WTC11 (cell line): ENCODE measurements around the gene SMYD3. TPM values are rescaled to one million over a fixed set of nuclear protein-coding genes. Genes with fewer than 3 reads are reported as not detected.

Experiments used
- ATAC-seq: fragments of 200-7000 bp; cut with Tn5 transposase; 2 replicates; pipeline ENCODE4 v1.10.0; 2021; ENCODE audit warnings: mild to moderate bottlenecking, moderate library complexity
- CTCF ChIA-PET: fragments of 300-600 bp; sonication (Branson Sonifier 250); formaldehyde crosslinking; loops from one replicate; lab custom pipeline; 2021; ENCODE audit warnings: antibody characterized with exemption; lab: Charles Lee
- POLR2A ChIA-PET: fragments of 350-600 bp; sonication (Branson Sonifier 250); formaldehyde crosslinking; loops from one replicate; lab custom pipeline; 2021; ENCODE audit warnings: antibody characterized with exemption; lab: Charles Lee
- DNase-seq: peaks from one replicate; pipeline ENCODE4 v3.0.0; 2021; ENCODE audit warnings: low spot score
- H3K27ac Mint-ChIP-seq: 2 replicates; pipeline ENCODE4 v1.8.0; 2021; ENCODE audit warnings: mixed read lengths
- H3K27me3 Mint-ChIP-seq: 2 replicates; pipeline ENCODE4 v1.8.0; 2021; ENCODE audit warnings: low read depth, mild to moderate bottlenecking, moderate library complexity, mixed read lengths
- H3K36me3 Mint-ChIP-seq: 2 replicates; pipeline ENCODE4 v1.8.0; 2021; ENCODE audit warnings: mixed read lengths
- H3K4me1 Mint-ChIP-seq: 2 replicates; pipeline ENCODE4 v1.8.0; 2022; ENCODE audit warnings: mixed read lengths
- H3K4me3 Mint-ChIP-seq: 2 replicates; pipeline ENCODE4 v1.8.0; 2021; ENCODE audit warnings: mild to moderate bottlenecking, moderate library complexity, mixed read lengths
- H3K9me3 Mint-ChIP-seq: 2 replicates; pipeline ENCODE4 v1.8.0; 2021; ENCODE audit warnings: mixed read lengths
- AR ChIP-seq: fragments of 250-450 bp; sonication (Bioruptor Pico); IDR thresholded peaks from 2 replicates; pipeline ENCODE4 v1.9.0; 2021; ENCODE audit warnings: mild to moderate bottlenecking
- ATF3 ChIP-seq: sonication (generic); formaldehyde crosslinking; conservative IDR thresholded peaks from 2 replicates; pipeline ENCODE4 v1.8.1; 2022; ENCODE audit warnings: mild to moderate bottlenecking, missing genetic modification reagents
- CBFB ChIP-seq: sonication (generic); formaldehyde crosslinking; IDR thresholded peaks from 2 replicates; pipeline ENCODE4 v1.8.1; 2022; ENCODE audit warnings: mild to moderate bottlenecking, low read depth, missing genetic modification reagents
- CDX4 ChIP-seq: fragments of 250-450 bp; sonication (Bioruptor Pico); IDR thresholded peaks from 2 replicates; pipeline ENCODE4 v1.9.0; 2021; ENCODE audit warnings: moderate library complexity, mild to moderate bottlenecking, inconsistent platforms, borderline replicate concordance
- ELF4 ChIP-seq: sonication (generic); formaldehyde crosslinking; IDR thresholded peaks from 2 replicates; pipeline ENCODE4 v1.8.1; 2022; ENCODE audit warnings: low read depth, mild to moderate bottlenecking, moderate library complexity, missing genetic modification reagents
- ETV6 ChIP-seq: sonication (generic); formaldehyde crosslinking; IDR thresholded peaks from 2 replicates; pipeline ENCODE4 v1.8.1; 2022; ENCODE audit warnings: mild to moderate bottlenecking, missing genetic modification reagents
- GTF2I ChIP-seq: fragments of 250-450 bp; sonication (Bioruptor Pico); conservative IDR thresholded peaks from 2 replicates; pipeline ENCODE4 v1.4.0; 2021; ENCODE audit warnings: mild to moderate bottlenecking
- HMGA2 ChIP-seq: fragments of 250-450 bp; sonication (Bioruptor Pico); IDR thresholded peaks from 2 replicates; pipeline ENCODE4 v1.4.0; 2021; ENCODE audit warnings: mild to moderate bottlenecking, moderate library complexity
- HMGXB4 ChIP-seq: sonication (generic); formaldehyde crosslinking; IDR thresholded peaks from 2 replicates; pipeline ENCODE4 v1.8.1; 2023; ENCODE audit warnings: mild to moderate bottlenecking, moderate library complexity, missing genetic modification reagents
- NFATC4 ChIP-seq: fragments of 250-450 bp; sonication (Bioruptor Pico); IDR thresholded peaks from 2 replicates; pipeline ENCODE4 v1.9.0; 2021; ENCODE audit warnings: mild to moderate bottlenecking
- NFYB ChIP-seq: sonication (generic); formaldehyde crosslinking; conservative IDR thresholded peaks from 2 replicates; pipeline ENCODE4 v1.8.0; 2022; ENCODE audit warnings: low read depth, missing genetic modification reagents
- OVOL2 ChIP-seq: fragments of 250-450 bp; sonication (Bioruptor Pico); IDR thresholded peaks from 2 replicates; pipeline ENCODE4 v1.9.0; 2021; ENCODE audit warnings: mild to moderate bottlenecking, borderline replicate concordance
- SMAD3 ChIP-seq: sonication (generic); formaldehyde crosslinking; IDR thresholded peaks from 2 replicates; pipeline ENCODE4 v1.8.0; 2022; ENCODE audit warnings: missing genetic modification reagents, mild to moderate bottlenecking, borderline replicate concordance
- SMAD4 ChIP-seq: sonication (generic); formaldehyde crosslinking; IDR thresholded peaks from 2 replicates; pipeline ENCODE4 v1.8.0; 2022; ENCODE audit warnings: mild to moderate bottlenecking, missing genetic modification reagents
- SOX15 ChIP-seq: fragments of 250-450 bp; sonication (Bioruptor Pico); IDR thresholded peaks from 2 replicates; pipeline ENCODE4 v1.9.0; 2021; ENCODE audit warnings: mild to moderate bottlenecking
- TCF7 ChIP-seq: sonication (generic); formaldehyde crosslinking; IDR thresholded peaks from 2 replicates; pipeline ENCODE4 v1.8.0; 2022; ENCODE audit warnings: mild to moderate bottlenecking, low read depth, missing genetic modification reagents, moderate library complexity
- TEAD1 ChIP-seq: sonication (generic); formaldehyde crosslinking; IDR thresholded peaks from 2 replicates; pipeline ENCODE4 v1.8.0; 2022; ENCODE audit warnings: mild to moderate bottlenecking, missing genetic modification reagents
- TP53 ChIP-seq: sonication (generic); formaldehyde crosslinking; IDR thresholded peaks from 2 replicates; pipeline ENCODE4 v1.8.1; 2023; ENCODE audit warnings: mild to moderate bottlenecking, missing genetic modification reagents
- USF1 ChIP-seq: sonication (generic); formaldehyde crosslinking; IDR thresholded peaks from 2 replicates; pipeline ENCODE4 v1.8.0; 2022; ENCODE audit warnings: mild to moderate bottlenecking, missing genetic modification reagents
- ZBTB21 ChIP-seq: sonication (generic); formaldehyde crosslinking; IDR thresholded peaks from 2 replicates; pipeline ENCODE4 v1.8.1; 2023; ENCODE audit warnings: mild to moderate bottlenecking, missing genetic modification reagents, borderline replicate concordance
- ZNF121 ChIP-seq: sonication (generic); formaldehyde crosslinking; IDR thresholded peaks from 2 replicates; pipeline ENCODE4 v1.8.0; 2023; ENCODE audit warnings: missing genetic modification reagents
- ZNF281 ChIP-seq: sonication (generic); formaldehyde crosslinking; IDR thresholded peaks from 2 replicates; pipeline ENCODE4 v1.8.0; 2023; ENCODE audit warnings: mild to moderate bottlenecking, missing genetic modification reagents
- ZNF416 ChIP-seq: fragments of 250-450 bp; sonication (Bioruptor Pico); IDR thresholded peaks from 2 replicates; pipeline ENCODE4 v1.9.0; 2021; ENCODE audit warnings: mild to moderate bottlenecking, inconsistent platforms
- ZNF423 ChIP-seq: fragments of 250-450 bp; sonication (Bioruptor Pico); IDR thresholded peaks from 2 replicates; pipeline ENCODE4 v2.1.2; 2022; ENCODE audit warnings: mild to moderate bottlenecking, moderate library complexity
- ZNF671 ChIP-seq: fragments of 250-450 bp; sonication (Bioruptor Pico); IDR thresholded peaks from 2 replicates; pipeline ENCODE4 v1.8.0; 2021; ENCODE audit warnings: mild to moderate bottlenecking
- total RNA-seq: library from RNA; stranded (reverse); gene quantifications from 3 replicates; pipeline ENCODE4 v1.2.3, GENCODE V29; 2021

The SMYD3 gene
- total RNA-seq, 1 experiment from 2014 or later = 21.4 TPM

GRCh38 chr1:246482805-246483568 lies 24.1 kb downstream of the SMYD3 start:
- DNase-seq (no peak), ATAC-seq (no peak)
- H3K9me3 Mint-ChIP-seq = no peaks in the 10 kb centered on the region
- no peak overlapping the region for H3K27ac Mint-ChIP-seq
- ChIA-PET POLR2A (no interaction called here), CTCF (no interaction called here)
- TF ChIP-seq AR = no peak
- TF ChIP-seq NFATC4 (CRISPR knock-in tag) = no peak
- TF ChIP-seq ELF4 (CRISPR knock-in tag) = no peak
- no peak for TF ChIP-seq GTF2I (CRISPR knock-in tag)
- TF ChIP-seq USF1 (CRISPR knock-in tag) = no peak
- no peak for TF ChIP-seq ZNF423
- TF ChIP-seq ZNF671 (CRISPR knock-in tag) = no peak
- TF ChIP-seq TCF7 (CRISPR knock-in tag) = no peak
- no peak for TF ChIP-seq HMGA2 (CRISPR knock-in tag)
- no peak for TF ChIP-seq SMAD4
- no peak for TF ChIP-seq ETV6 (CRISPR knock-in tag)
- TF ChIP-seq HMGXB4 = no peak
- no peak for TF ChIP-seq ATF3
- TF ChIP-seq NFYB (CRISPR knock-in tag) = no peak
- TF ChIP-seq ZNF416 (CRISPR knock-in tag) = no peak
- TF ChIP-seq TP53 (CRISPR knock-in tag) = no peak
- TF ChIP-seq SMAD3 = no peak
- no peaks in the 10 kb centered on the region for H3K4me1 Mint-ChIP-seq
- H3K27me3 Mint-ChIP-seq = no peaks in the 10 kb centered on the region
- H3K4me3 Mint-ChIP-seq = no peak overlapping the region
- no peaks in the 10 kb centered on the region; the same call in 1 of the 2 replicates for H3K36me3 Mint-ChIP-seq

- H3K4me1 Mint-ChIP-seq = peaks cover 4% of the 10 kb centered on the region; the same call in 1 of the 2 replicates
- ChIA-PET CTCF (interaction anchor here (1.0 kb wide), 1 partner anchor 13 kb away, joined by 3 read pairs; no protein-coding TSS in a partner anchor), POLR2A (no interaction called here)
- H3K27me3 Mint-ChIP-seq = no peaks in the 10 kb centered on the region
- H3K36me3 Mint-ChIP-seq = no peaks in the 10 kb centered on the region
- H3K27ac Mint-ChIP-seq = no peak overlapping the region
- ATAC-seq (no peak), DNase-seq (no peak)
- no peaks in the 10 kb centered on the region for H3K9me3 Mint-ChIP-seq
- H3K4me3 Mint-ChIP-seq = no peak overlapping the region
- no peak for TF ChIP-seq CBFB (CRISPR knock-in tag)
- TF ChIP-seq TEAD1 (CRISPR knock-in tag) = no peak
- no peak for TF ChIP-seq USF1 (CRISPR knock-in tag)
- TF ChIP-seq OVOL2 (CRISPR knock-in tag) = no peak
- TF ChIP-seq ZNF121 (CRISPR knock-in tag) = no peak
- TF ChIP-seq ZNF281 = no peak
- no peak for TF ChIP-seq ZBTB21 (CRISPR knock-in tag)
- no peak for TF ChIP-seq CDX4 (CRISPR knock-in tag)
- TF ChIP-seq SOX15 (CRISPR knock-in tag) = no peak
Observed at GRCh38 chr1:246479061-246479460, 28.0 kb downstream of the SMYD3 start.
